CD4-positive, alpha-beta T cell (primary cell): Measurements from ENCODE around the gene TNP1. TPM values are rescaled to one million over a fixed set of nuclear protein-coding genes. Genes with fewer than 3 reads are reported as not detected.

Source experiments
- ATAC-seq: fragments of 200-7000 bp; cut with Tn5 transposase; one replicate; pipeline ENCODE4 v1.10.0; 2022; ENCODE audit warnings: mild to moderate bottlenecking; ENCODE audit not compliant: poor library complexity
- CTCF ChIA-PET: fragments of 350-600 bp; sonication (Branson Sonifier 250); formaldehyde crosslinking; loops from one replicate; lab custom pipeline; 2021; ENCODE audit warnings: antibody characterized with exemption, inconsistent platforms; lab: Charles Lee
- POLR2A ChIA-PET: fragments of 350-600 bp; sonication (Branson Sonifier 250); formaldehyde crosslinking; loops from one replicate; lab custom pipeline; 2021; ENCODE audit warnings: antibody characterized with exemption, inconsistent platforms; lab: Charles Lee
- DNase-seq, 14 experiments: peaks; one replicate each; pipeline ENCODE4 v3.0.0-alpha.2; 2013 to 2020; ENCODE audit warnings: mixed read lengths in 2 of 14
- H3K27ac ChIP-seq, 2 donors: one replicate each; pipeline versions ENCODE4 v1.5.1 to v1.7.0; 2013; ENCODE audit warnings: low read length in 2 of 2, low read depth in 1 of 2, mild to moderate bottlenecking in 1 of 2
- H3K27me3 ChIP-seq, 2 experiments: 1 replicate in 1 of 2; 2 replicates in 1 of 2; pipeline versions ENCODE4 v1.6.1 to v1.7.0; 2013; ENCODE audit warnings: low read length in 2 of 2, control low read depth in 1 of 2, mild to moderate bottlenecking in 1 of 2, moderate library complexity in 1 of 2; ENCODE audit not compliant: insufficient read depth in 2 of 2, control insufficient read depth in 1 of 2
- H3K36me3 ChIP-seq: one replicate; pipeline ENCODE4 v1.6.1; 2013; ENCODE audit warnings: low read length, control low read depth; ENCODE audit not compliant: insufficient read depth
- H3K4me1 ChIP-seq: one replicate; pipeline ENCODE4 v1.6.1; 2013; ENCODE audit warnings: low read length, control low read depth; ENCODE audit not compliant: insufficient read depth
- H3K4me3 ChIP-seq: one replicate; pipeline ENCODE4 v1.5.1; 2013; ENCODE audit warnings: mild to moderate bottlenecking, low read length, moderate library complexity
- H3K9me3 ChIP-seq, 2 experiments: 1 replicate in 1 of 2; 2 replicates in 1 of 2; pipeline versions ENCODE4 v1.6.1 to v1.7.0; 2013; ENCODE audit warnings: low read length in 2 of 2, mild to moderate bottlenecking in 2 of 2, control low read depth in 1 of 2, moderate library complexity in 1 of 2; ENCODE audit not compliant: control insufficient read depth in 1 of 2, insufficient read depth in 1 of 2
- H3K27ac Mint-ChIP-seq: one replicate; pipeline ENCODE4 v1.8.0; 2020; ENCODE audit warnings: mixed read lengths
- H3K27me3 Mint-ChIP-seq: one replicate; pipeline ENCODE4 v1.8.0; 2021; ENCODE audit warnings: mixed read lengths
- H3K36me3 Mint-ChIP-seq: one replicate; pipeline ENCODE4 v1.8.0; 2021; ENCODE audit warnings: low read depth, mixed read lengths
- H3K4me1 Mint-ChIP-seq: one replicate; pipeline ENCODE4 v1.8.0; 2021; ENCODE audit warnings: low read depth, mixed read lengths
- H3K4me3 Mint-ChIP-seq: one replicate; pipeline ENCODE4 v1.8.0; 2020; ENCODE audit warnings: mild to moderate bottlenecking, mixed read lengths
- H3K9me3 Mint-ChIP-seq: one replicate; pipeline ENCODE4 v1.8.0; 2020; ENCODE audit warnings: mixed read lengths
- intact Hi-C, 2 experiments: fragments of 100-400 bp; cut with DNase I in 1 of 2; cut with micrococcal nuclease in 1 of 2; formaldehyde crosslinking; loops; one replicate each; pipeline versions ENCODE4 v1.15.1 to v1.9.0; 2023 to 2025; cut with DNase I, micrococcal nuclease
- total RNA-seq, 174 experiments: library from RNA in 2 of 174; stranded (reverse) in 2 of 174; gene quantifications; one replicate each; pipeline ENCODE4 v1.2.3 and lab custom pipeline; 2021 to 2026
- TF ChIP-seq, protein P1 (sequence below): fragments of 200-600 bp; IDR thresholded peaks from one replicate; pipeline ENCODE4 v1.8.0; 2022; ENCODE audit warnings: antibody characterized with exemption, mild to moderate bottlenecking

TNP1 gene
- total RNA-seq, 2 experiments from 2014 or later, result not detected

GRCh38 chr2:216833061-216833460 is 26.8 kb downstream of the TNP1 start:
- ATAC-seq (no peak), DNase-seq (no peak)
- peaks cover 0 to 3% of the 10 kb centered on the region in 2 experiments for H3K27me3 ChIP-seq
- intact Hi-C loops, result no loop called here
- H3K27me3 Mint-ChIP-seq, result no peaks in the 10 kb centered on the region
- POLR2A ChIA-PET, result no interaction called here
- H3K27ac ChIP-seq, result no peak overlapping the region
- TF ChIP-seq, protein P1, sequence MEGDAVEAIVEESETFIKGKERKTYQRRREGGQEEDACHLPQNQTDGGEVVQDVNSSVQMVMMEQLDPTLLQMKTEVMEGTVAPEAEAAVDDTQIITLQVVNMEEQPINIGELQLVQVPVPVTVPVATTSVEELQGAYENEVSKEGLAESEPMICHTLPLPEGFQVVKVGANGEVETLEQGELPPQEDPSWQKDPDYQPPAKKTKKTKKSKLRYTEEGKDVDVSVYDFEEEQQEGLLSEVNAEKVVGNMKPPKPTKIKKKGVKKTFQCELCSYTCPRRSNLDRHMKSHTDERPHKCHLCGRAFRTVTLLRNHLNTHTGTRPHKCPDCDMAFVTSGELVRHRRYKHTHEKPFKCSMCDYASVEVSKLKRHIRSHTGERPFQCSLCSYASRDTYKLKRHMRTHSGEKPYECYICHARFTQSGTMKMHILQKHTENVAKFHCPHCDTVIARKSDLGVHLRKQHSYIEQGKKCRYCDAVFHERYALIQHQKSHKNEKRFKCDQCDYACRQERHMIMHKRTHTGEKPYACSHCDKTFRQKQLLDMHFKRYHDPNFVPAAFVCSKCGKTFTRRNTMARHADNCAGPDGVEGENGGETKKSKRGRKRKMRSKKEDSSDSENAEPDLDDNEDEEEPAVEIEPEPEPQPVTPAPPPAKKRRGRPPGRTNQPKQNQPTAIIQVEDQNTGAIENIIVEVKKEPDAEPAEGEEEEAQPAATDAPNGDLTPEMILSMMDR, result no peak
- no peaks in the 10 kb centered on the region for H3K4me1 ChIP-seq
- no peaks in the 10 kb centered on the region for H3K36me3 ChIP-seq
- CTCF ChIA-PET, result no interaction called here
- H3K27ac Mint-ChIP-seq, result no peak overlapping the region
- no peak overlapping the region for H3K4me3 ChIP-seq
- H3K9me3 ChIP-seq, result peaks cover 0 to 7% of the 10 kb centered on the region in 2 experiments
- no peaks in the 10 kb centered on the region for H3K9me3 Mint-ChIP-seq
- H3K36me3 Mint-ChIP-seq, result no peaks in the 10 kb centered on the region
- no peak overlapping the region for H3K4me3 Mint-ChIP-seq
- no peaks in the 10 kb centered on the region for H3K4me1 Mint-ChIP-seq

GRCh38 chr2:216830346-216830745 is 29.5 kb downstream of the TNP1 start:
- TF ChIP-seq, protein P1, result no peak
- peaks cover 0 to 12% of the 10 kb centered on the region in 2 experiments for H3K9me3 ChIP-seq
- H3K27me3 ChIP-seq, result peaks cover 0 to 3% of the 10 kb centered on the region in 2 experiments
- no peak overlapping the region for H3K27ac ChIP-seq
- no peaks in the 10 kb centered on the region for H3K4me1 ChIP-seq
- intact Hi-C loops, result no loop called here
- Mint-ChIP-seq H3K4me3 (no peak overlapping the region), H3K27me3 (peaks cover 5% of the 10 kb centered on the region), H3K27ac (no peak overlapping the region), H3K36me3 (no peaks in the 10 kb centered on the region), H3K9me3 (no peaks in the 10 kb centered on the region), H3K4me1 (no peaks in the 10 kb centered on the region)
- ChIA-PET POLR2A (no interaction called here), CTCF (no interaction called here)
- DNase-seq, result no peak
- no peak overlapping the region for H3K4me3 ChIP-seq
- H3K36me3 ChIP-seq, result no peaks in the 10 kb centered on the region
- no peak for ATAC-seq

- POLR2A ChIA-PET, result no interaction called here
These were observed 30.3 kb downstream of the TNP1 start for GRCh38 chr2:216829533-216829932.

More at GRCh38 chr2:216829533-216829932, 30.3 kb downstream of the TNP1 start:
- Mint-ChIP-seq H3K27me3 (peaks cover 5% of the 10 kb centered on the region), H3K4me3 (no peak overlapping the region), H3K9me3 (no peaks in the 10 kb centered on the region), H3K36me3 (no peaks in the 10 kb centered on the region), H3K4me1 (no peaks in the 10 kb centered on the region), H3K27ac (no peak overlapping the region)
- Histone ChIP-seq H3K27me3 (peaks cover 0 to 3% of the 10 kb centered on the region in 2 experiments), H3K27ac (no peak overlapping the region), H3K9me3 (peaks cover 0 to 12% of the 10 kb centered on the region in 2 experiments), H3K36me3 (no peaks in the 10 kb centered on the region), H3K4me1 (no peaks in the 10 kb centered on the region), H3K4me3 (no peak overlapping the region)
- ATAC-seq, result no peak
- CTCF ChIA-PET, result no interaction called here
- no peak for DNase-seq
- intact Hi-C loops, result no loop called here
- TF ChIP-seq, protein P1, result no peak
